Liver (tissue), 9 donors: ENCODE data around the gene FRMD4A. TPM values are rescaled to one million over a fixed set of nuclear protein-coding genes. Genes with fewer than 3 reads are reported as not detected.

Source experiments
- DNase-seq: peaks from one replicate; pipeline ENCODE4 v3.0.0-alpha.2; 2017; ENCODE audit warnings: low spot score
- H3K27ac ChIP-seq, 2 donors: one replicate each; pipeline ENCODE4 v1.7.0; 2013; ENCODE audit warnings: inconsistent platforms in 2 of 2, low read length in 2 of 2, control low read depth in 1 of 2, low read depth in 1 of 2, mild to moderate bottlenecking in 1 of 2
- H3K27me3 ChIP-seq, 4 donors: one replicate each; pipeline versions ENCODE4 v1.6.1 to v1.7.0; 2013; ENCODE audit warnings: low read length in 3 of 4, inconsistent platforms in 1 of 4, mild to moderate bottlenecking in 1 of 4, moderate library complexity in 1 of 4; ENCODE audit not compliant: control insufficient read depth in 4 of 4, insufficient read depth in 4 of 4
- H3K36me3 ChIP-seq, 4 donors: one replicate each; pipeline versions ENCODE4 v1.6.1 to v1.7.0; 2013; ENCODE audit warnings: low read length in 3 of 4, mild to moderate bottlenecking in 3 of 4, low read depth in 1 of 4, moderate library complexity in 1 of 4; ENCODE audit not compliant: control insufficient read depth in 4 of 4, insufficient read depth in 3 of 4
- H3K4me1 ChIP-seq, 4 donors: one replicate each; pipeline versions ENCODE4 v1.6.1 to v1.7.0; 2013; ENCODE audit warnings: low read length in 3 of 4, mild to moderate bottlenecking in 3 of 4, moderate library complexity in 1 of 4; ENCODE audit not compliant: control insufficient read depth in 4 of 4, insufficient read depth in 4 of 4
- H3K4me3 ChIP-seq, 3 donors: one replicate each; pipeline versions ENCODE4 v1.6.1 to v1.7.0; 2013; ENCODE audit warnings: low read length in 3 of 3, control low read depth in 1 of 3, low read depth in 1 of 3, mild to moderate bottlenecking in 1 of 3
- H3K9ac ChIP-seq, 2 donors: one replicate each; pipeline ENCODE4 v1.7.0; 2013; ENCODE audit warnings: low read length in 2 of 2, mild to moderate bottlenecking in 2 of 2, moderate library complexity in 2 of 2, control low read depth in 1 of 2, low read depth in 1 of 2
- H3K9me3 ChIP-seq, 4 donors: one replicate each; pipeline versions ENCODE4 v1.6.1 to v1.7.0; 2013; ENCODE audit warnings: low read length in 3 of 4; ENCODE audit not compliant: control insufficient read depth in 4 of 4
- EGR1 ChIP-seq, 2 donors: IDR thresholded peaks; 2 replicates each; pipeline ENCODE4 v1.6.1; 2016 to 2018; ENCODE audit warnings: antibody characterized with exemption in 2 of 2, low read depth in 2 of 2
- FOXA1 ChIP-seq: IDR thresholded peaks from 2 replicates; pipeline ENCODE4 v1.6.1; 2016; ENCODE audit warnings: antibody characterized with exemption
- FOXA2 ChIP-seq: IDR thresholded peaks from 2 replicates; pipeline ENCODE4 v1.6.1; 2016; ENCODE audit warnings: antibody characterized with exemption
- GABPA ChIP-seq, 2 donors: IDR thresholded peaks in 1 of 2; conservative IDR thresholded peaks in 1 of 2; 2 replicates each; pipeline ENCODE4 v1.6.1; 2016; ENCODE audit warnings: antibody characterized with exemption in 2 of 2, mild to moderate bottlenecking in 1 of 2, moderate library complexity in 1 of 2
- HNF4A ChIP-seq, 2 donors: conservative IDR thresholded peaks; 2 replicates each; pipeline ENCODE4 v1.6.1; 2016; ENCODE audit warnings: antibody characterized with exemption in 2 of 2, mild to moderate bottlenecking in 2 of 2
- HNF4G ChIP-seq: IDR thresholded peaks from 2 replicates; pipeline ENCODE4 v1.6.1; 2016; ENCODE audit warnings: antibody characterized with exemption
- JUND ChIP-seq, 2 donors: IDR thresholded peaks; 2 replicates each; pipeline ENCODE4 v1.6.1; 2016; ENCODE audit warnings: antibody characterized with exemption in 2 of 2
- NR2F2 ChIP-seq: IDR thresholded peaks from 2 replicates; pipeline ENCODE4 v1.6.1; 2016; ENCODE audit warnings: antibody characterized with exemption
- RXRA ChIP-seq, 2 donors: IDR thresholded peaks; 2 replicates each; pipeline ENCODE4 v1.6.1; 2017 to 2018; ENCODE audit warnings: antibody characterized with exemption in 2 of 2, mild to moderate bottlenecking in 1 of 2
- SP1 ChIP-seq: IDR thresholded peaks from 2 replicates; pipeline ENCODE4 v1.6.1; 2018; ENCODE audit warnings: antibody characterized with exemption, mild to moderate bottlenecking
- YY1 ChIP-seq: IDR thresholded peaks from 2 replicates; pipeline ENCODE4 v1.6.1; 2016; ENCODE audit warnings: antibody characterized with exemption, mild to moderate bottlenecking
- WGBS: extraction: QIAGEN DNeasy Blood & Tissue Kit; methylation state at CpG from one replicate; pipeline ENCODE4 v1.1.7; 2013; 5-methylcytosine and 5-hydroxymethylcytosine counted together
- polyA plus RNA-seq, 2 donors: library from polyadenylated mRNA; stranded (reverse) in 1 of 2; unstranded in 1 of 2; fragments of 200-250 nt in 1 of 2; fragments of >200 nt in 1 of 2; fragmentation: Nextera tagmentation in 1 of 2; extraction: Ambion mirVana in 1 of 2; gene quantifications; one replicate each; pipeline versions ENCODE4 v1.2.1 to v1.2.3, GENCODE V29; 2013 to 2015
- total RNA-seq, 2 donors: library from RNA; depleted of rRNA; stranded (reverse); fragments of >200 nt; gene quantifications; one replicate each; pipeline ENCODE4 v1.2.3, GENCODE V29; 2014
- TF ChIP-seq, protein P1 (sequence below): IDR thresholded peaks from 2 replicates; pipeline ENCODE4 v1.6.1; 2016; ENCODE audit warnings: antibody characterized with exemption
- TF ChIP-seq, protein P2 (sequence below): IDR thresholded peaks from 2 replicates; pipeline ENCODE4 v1.6.1; 2016; ENCODE audit warnings: antibody characterized with exemption
- TF ChIP-seq, protein P3 (sequence below): IDR thresholded peaks from 2 replicates; pipeline ENCODE4 v1.6.1; 2016; ENCODE audit warnings: antibody characterized with exemption
- TF ChIP-seq, protein P4 (sequence below): IDR thresholded peaks from 2 replicates; pipeline ENCODE4 v1.6.1; 2016; ENCODE audit warnings: antibody characterized with exemption, mild to moderate bottlenecking
- donor health status: healthy.
- donor health status: healthy.
- donor health status: healthy.
- donor health status: healthy.
- donor health status: healthy.

Gene FRMD4A
- total and polyA plus RNA-seq, 4 donors: 8.2 to 34.3 (median 13.1) TPM

DNA sequence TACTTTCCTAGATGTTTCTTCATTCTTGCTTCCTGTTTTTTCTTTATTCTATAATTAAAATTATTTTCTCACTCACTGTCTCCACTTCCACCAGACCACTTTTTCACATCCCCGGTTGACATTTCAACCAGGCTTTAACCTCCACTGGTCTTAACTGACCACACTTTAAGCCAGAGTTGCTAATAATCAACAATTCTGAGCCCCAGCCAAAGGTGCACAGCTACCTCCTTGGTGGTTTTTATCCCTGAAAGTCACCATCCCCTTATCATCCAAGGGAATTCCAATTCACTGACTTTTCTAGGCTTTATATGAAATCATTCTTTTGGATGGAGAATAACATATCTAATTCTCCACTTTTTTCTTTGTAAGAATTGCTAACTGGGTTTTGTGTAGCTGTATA is 138.9 kb downstream of the FRMD4A start:
- TF ChIP-seq GABPA (IDR thresholded peaks at IDR 0.05 in 1 of 2, conservative IDR thresholded peaks at IDR 0.05 in 1 of 2) (no peak), SP1 (no peak), NR2F2 (no peak), JUND (IDR thresholded peaks at IDR 0.05) (no peak), FOXA1 (no peak)
- TF ChIP-seq, protein P1, sequence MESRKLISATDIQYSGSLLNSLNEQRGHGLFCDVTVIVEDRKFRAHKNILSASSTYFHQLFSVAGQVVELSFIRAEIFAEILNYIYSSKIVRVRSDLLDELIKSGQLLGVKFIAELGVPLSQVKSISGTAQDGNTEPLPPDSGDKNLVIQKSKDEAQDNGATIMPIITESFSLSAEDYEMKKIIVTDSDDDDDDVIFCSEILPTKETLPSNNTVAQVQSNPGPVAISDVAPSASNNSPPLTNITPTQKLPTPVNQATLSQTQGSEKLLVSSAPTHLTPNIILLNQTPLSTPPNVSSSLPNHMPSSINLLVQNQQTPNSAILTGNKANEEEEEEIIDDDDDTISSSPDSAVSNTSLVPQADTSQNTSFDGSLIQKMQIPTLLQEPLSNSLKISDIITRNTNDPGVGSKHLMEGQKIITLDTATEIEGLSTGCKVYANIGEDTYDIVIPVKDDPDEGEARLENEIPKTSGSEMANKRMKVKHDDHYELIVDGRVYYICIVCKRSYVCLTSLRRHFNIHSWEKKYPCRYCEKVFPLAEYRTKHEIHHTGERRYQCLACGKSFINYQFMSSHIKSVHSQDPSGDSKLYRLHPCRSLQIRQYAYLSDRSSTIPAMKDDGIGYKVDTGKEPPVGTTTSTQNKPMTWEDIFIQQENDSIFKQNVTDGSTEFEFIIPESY: no peak
- H3K9ac ChIP-seq: no peak overlapping the region

DNA sequence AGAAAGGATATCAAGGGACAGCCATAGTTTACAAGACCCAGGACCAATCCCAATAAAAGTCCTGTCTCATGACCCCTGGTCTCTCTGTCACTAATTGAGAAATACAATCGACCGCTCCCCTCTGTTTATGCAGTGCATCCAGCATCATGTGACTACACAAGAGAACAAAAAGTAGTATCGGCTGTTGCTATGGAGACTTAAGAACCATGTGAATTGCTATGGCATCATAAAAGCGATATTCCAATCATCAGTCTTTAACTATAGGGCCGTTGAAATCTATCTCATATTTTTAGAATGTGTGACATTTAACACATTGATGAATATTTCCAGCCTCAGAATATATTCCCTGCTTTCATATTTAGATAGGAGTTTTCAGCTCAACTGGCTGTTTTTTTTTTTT is 139.3 kb downstream of the FRMD4A start:
- Histone ChIP-seq H3K9ac (no peak overlapping the region), H3K9me3 (no peaks in the 10 kb centered on the region), H3K4me1 (no peaks in the 10 kb centered on the region), H3K27me3 (peaks cover 0 to 6% (median 0%) of the 10 kb centered on the region in 4 donors), H3K4me3 (no peak overlapping the region), H3K36me3 (no peaks in the 10 kb centered on the region), H3K27ac (no peak overlapping the region)
- no peak for DNase-seq
- whole genome bisulfite sequencing: 56% methylated on average over 5 of the region's 5 CpGs
- no peak for TF ChIP-seq HNF4A (conservative IDR thresholded peaks at IDR 0.05)
- TF ChIP-seq FOXA2: no peak
- no peak for TF ChIP-seq JUND (IDR thresholded peaks at IDR 0.05)
- TF ChIP-seq, protein P2, sequence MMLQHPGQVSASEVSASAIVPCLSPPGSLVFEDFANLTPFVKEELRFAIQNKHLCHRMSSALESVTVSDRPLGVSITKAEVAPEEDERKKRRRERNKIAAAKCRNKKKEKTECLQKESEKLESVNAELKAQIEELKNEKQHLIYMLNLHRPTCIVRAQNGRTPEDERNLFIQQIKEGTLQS: no peak
- TF ChIP-seq EGR1 (IDR thresholded peaks at IDR 0.05; ENCODE audit: low read depth in 2 of 2): no peak
- TF ChIP-seq RXRA (IDR thresholded peaks at IDR 0.05): no peak

More for the DNA sequence above, 138.9 kb downstream of the FRMD4A start:
- DNase-seq: no peak
- Histone ChIP-seq H3K9me3 (no peaks in the 10 kb centered on the region), H3K27me3 (peaks cover 0 to 6% (median 0%) of the 10 kb centered on the region in 4 donors), H3K4me1 (no peaks in the 10 kb centered on the region), H3K27ac (no peak overlapping the region), H3K36me3 (no peaks in the 10 kb centered on the region), H3K4me3 (no peak overlapping the region)
- 54% methylated on average over 1 of the region's 1 CpG for WGBS

DNA sequence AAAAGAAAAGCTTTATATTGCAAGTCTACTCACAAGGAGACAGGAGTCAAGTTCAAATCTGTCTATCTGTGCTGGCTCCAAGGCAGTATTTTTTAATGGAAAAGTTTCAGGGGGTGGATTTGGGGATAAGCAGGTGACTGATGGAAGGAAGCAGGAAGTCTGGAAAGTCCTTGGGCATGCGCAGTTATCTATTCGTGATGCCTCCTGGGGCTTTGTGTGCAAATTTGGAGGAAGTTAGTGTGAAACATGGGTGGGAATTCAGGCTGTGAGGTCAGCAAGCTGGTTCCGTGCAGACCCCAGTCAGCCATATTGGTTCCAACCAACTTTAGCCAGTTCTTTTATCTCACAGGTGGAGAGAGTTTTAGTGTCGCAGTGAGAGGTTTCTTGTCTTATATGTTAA is 140.0 kb downstream of the FRMD4A start:
- H3K27me3 ChIP-seq: peaks cover 0 to 6% (median 0%) of the 10 kb centered on the region in 4 donors
- TF ChIP-seq SP1 (no peak), FOXA2 (no peak), HNF4G (no peak), RXRA (IDR thresholded peaks at IDR 0.05) (no peak), YY1 (no peak), GABPA (IDR thresholded peaks at IDR 0.05 in 1 of 2, conservative IDR thresholded peaks at IDR 0.05 in 1 of 2) (no peak)
- TF ChIP-seq, protein P3, sequence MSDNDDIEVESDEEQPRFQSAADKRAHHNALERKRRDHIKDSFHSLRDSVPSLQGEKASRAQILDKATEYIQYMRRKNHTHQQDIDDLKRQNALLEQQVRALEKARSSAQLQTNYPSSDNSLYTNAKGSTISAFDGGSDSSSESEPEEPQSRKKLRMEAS: no peak
- TF ChIP-seq, protein P4, sequence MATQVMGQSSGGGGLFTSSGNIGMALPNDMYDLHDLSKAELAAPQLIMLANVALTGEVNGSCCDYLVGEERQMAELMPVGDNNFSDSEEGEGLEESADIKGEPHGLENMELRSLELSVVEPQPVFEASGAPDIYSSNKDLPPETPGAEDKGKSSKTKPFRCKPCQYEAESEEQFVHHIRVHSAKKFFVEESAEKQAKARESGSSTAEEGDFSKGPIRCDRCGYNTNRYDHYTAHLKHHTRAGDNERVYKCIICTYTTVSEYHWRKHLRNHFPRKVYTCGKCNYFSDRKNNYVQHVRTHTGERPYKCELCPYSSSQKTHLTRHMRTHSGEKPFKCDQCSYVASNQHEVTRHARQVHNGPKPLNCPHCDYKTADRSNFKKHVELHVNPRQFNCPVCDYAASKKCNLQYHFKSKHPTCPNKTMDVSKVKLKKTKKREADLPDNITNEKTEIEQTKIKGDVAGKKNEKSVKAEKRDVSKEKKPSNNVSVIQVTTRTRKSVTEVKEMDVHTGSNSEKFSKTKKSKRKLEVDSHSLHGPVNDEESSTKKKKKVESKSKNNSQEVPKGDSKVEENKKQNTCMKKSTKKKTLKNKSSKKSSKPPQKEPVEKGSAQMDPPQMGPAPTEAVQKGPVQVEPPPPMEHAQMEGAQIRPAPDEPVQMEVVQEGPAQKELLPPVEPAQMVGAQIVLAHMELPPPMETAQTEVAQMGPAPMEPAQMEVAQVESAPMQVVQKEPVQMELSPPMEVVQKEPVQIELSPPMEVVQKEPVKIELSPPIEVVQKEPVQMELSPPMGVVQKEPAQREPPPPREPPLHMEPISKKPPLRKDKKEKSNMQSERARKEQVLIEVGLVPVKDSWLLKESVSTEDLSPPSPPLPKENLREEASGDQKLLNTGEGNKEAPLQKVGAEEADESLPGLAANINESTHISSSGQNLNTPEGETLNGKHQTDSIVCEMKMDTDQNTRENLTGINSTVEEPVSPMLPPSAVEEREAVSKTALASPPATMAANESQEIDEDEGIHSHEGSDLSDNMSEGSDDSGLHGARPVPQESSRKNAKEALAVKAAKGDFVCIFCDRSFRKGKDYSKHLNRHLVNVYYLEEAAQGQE: no peak
- no peak for DNase-seq
- WGBS: 82% methylated on average over 4 of the region's 4 CpGs
- no peak overlapping the region for H3K9ac ChIP-seq
- no peaks in the 10 kb centered on the region for H3K4me1 ChIP-seq
- H3K27ac ChIP-seq: no peak overlapping the region
- no peaks in the 10 kb centered on the region for H3K36me3 ChIP-seq
- no peak overlapping the region for H3K4me3 ChIP-seq
- no peaks in the 10 kb centered on the region for H3K9me3 ChIP-seq
